GM12891 (cell line): ENCODE results near the gene CD160.

ENCODE experiments used
- PAX5 ChIP-seq: IDR thresholded peaks from 2 replicates; pipeline ENCODE4 v1.6.1; 2011; ENCODE audit warnings: low read length, moderate library complexity, mild to moderate bottlenecking; ENCODE audit not compliant: insufficient read depth, severe bottlenecking
- POLR2A ChIP-seq: IDR thresholded peaks from 2 replicates; pipeline ENCODE4 v1.6.1; 2011; ENCODE audit warnings: low read depth, low read length, control low read depth
- POLR2AphosphoS5 ChIP-seq: IDR thresholded peaks from 2 replicates; pipeline ENCODE4 v1.6.1; 2011; ENCODE audit warnings: low read depth, low read length, control low read depth
- POU2F2 ChIP-seq: IDR thresholded peaks from 2 replicates; pipeline ENCODE4 v1.6.1; 2011; ENCODE audit warnings: low read depth, mild to moderate bottlenecking, control low read depth, low read length, moderate library complexity
- SPI1 ChIP-seq: IDR thresholded peaks from 2 replicates; pipeline ENCODE4 v1.6.1; 2011; ENCODE audit warnings: low read depth, low read length, control low read depth
- TAF1 ChIP-seq: IDR thresholded peaks from 2 replicates; pipeline ENCODE4 v1.6.1; 2011; ENCODE audit warnings: low read depth, low read length, control low read depth

DNA sequence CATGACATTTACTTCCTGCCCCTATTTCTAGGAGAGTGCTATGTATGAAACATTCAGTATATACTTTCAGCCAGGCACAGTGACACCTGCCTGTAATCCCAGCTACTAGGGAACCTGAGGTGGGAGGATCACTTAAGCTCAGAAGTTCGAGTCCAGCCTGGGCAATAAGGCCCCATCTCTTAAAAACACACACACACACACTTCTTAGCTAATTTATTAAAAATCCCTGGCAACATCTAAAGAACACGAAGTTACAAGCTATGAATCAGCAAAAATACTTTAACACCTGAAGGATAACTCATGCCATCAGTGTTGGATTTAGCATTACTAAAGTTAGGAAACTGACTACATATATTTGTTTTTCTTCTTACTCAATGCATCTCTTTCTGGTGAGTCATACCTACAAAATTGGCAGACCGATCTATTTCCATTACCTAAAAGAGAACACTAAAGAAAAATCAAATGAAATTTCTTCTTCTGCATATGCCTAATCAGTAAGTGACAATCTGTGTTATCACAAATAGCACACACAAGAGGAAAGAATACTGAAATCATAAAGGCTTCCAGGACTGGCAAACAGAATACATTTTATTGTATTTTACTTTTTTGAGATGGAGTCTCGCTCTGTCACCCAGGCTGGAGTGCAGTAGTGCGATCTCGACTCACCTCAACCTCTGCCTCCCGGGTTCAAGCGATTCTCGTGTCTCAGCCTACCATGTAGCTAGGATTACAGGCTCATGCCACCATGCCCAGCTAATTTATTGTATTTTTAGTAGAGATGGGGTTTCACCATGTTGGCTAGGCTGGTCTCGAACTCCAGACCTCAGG is 63.2 kb downstream of the CD160 start:
- no peak for TF ChIP-seq POLR2AphosphoS5
- no peak for TF ChIP-seq POLR2A
- no peak for TF ChIP-seq TAF1
- no peak for TF ChIP-seq SPI1
- TF ChIP-seq POU2F2, result no peak
- no peak for TF ChIP-seq PAX5
